Ovary (tissue), 9 donors: Measurements from ENCODE around the gene CDC42EP4. TPM values are rescaled to one million over a fixed set of nuclear protein-coding genes. Genes with fewer than 3 reads are reported as not detected.

Experiments used
- DNase-seq, 5 donors: peaks; one replicate each; pipeline ENCODE4 v3.0.0-alpha.2; 2019 to 2020
- H3K27ac ChIP-seq, 2 donors: fragments of 200-600 bp; one replicate each; pipeline versions ENCODE4 v1.5.1 to v1.8.0; 2019 to 2022
- H3K27me3 ChIP-seq: fragments of 200-600 bp; one replicate; pipeline ENCODE4 v1.8.0; 2022
- H3K36me3 ChIP-seq: fragments of 200-600 bp; sonication (generic); one replicate; pipeline ENCODE4 v1.5.1; 2019
- H3K4me1 ChIP-seq: one replicate; pipeline ENCODE4 v1.8.1; 2013; ENCODE audit warnings: mild to moderate bottlenecking, moderate library complexity; ENCODE audit not compliant: insufficient read depth
- H3K4me3 ChIP-seq: fragments of 200-600 bp; sonication (generic); one replicate; pipeline ENCODE4 v1.5.1; 2017
- H3K9me3 ChIP-seq, 2 donors: fragments of 200-600 bp in 1 of 2; sonication (generic) in 1 of 2; one replicate each; pipeline versions ENCODE4 v1.5.1 to v1.8.1; 2013 to 2019; ENCODE audit warnings: mild to moderate bottlenecking in 1 of 2, moderate library complexity in 1 of 2
- EP300 ChIP-seq: sonication (generic); formaldehyde crosslinking; IDR thresholded peaks from one replicate; pipeline ENCODE4 v1.6.1; 2017; ENCODE audit warnings: antibody characterized with exemption
- POLR2A ChIP-seq: fragments of 450-650 bp; IDR thresholded peaks from one replicate; pipeline ENCODE4 v1.6.1; 2017; ENCODE audit warnings: antibody characterized with exemption, mild to moderate bottlenecking, moderate library complexity
- WGBS, 3 donors: extraction: QIAGEN DNeasy Blood & Tissue Kit in 1 of 3; methylation state at CpG; one replicate each; pipeline versions ENCODE4 v1.1.5 to v1.1.7; 2013 to 2017; 5-methylcytosine and 5-hydroxymethylcytosine counted together
- intact Hi-C, 4 donors: fragments of 100-400 bp; cut with DNase I; formaldehyde crosslinking; loops; one replicate each; pipeline versions ENCODE4 v1.11.0 to v1.15.1; 2022 to 2023
- polyA plus RNA-seq, 2 donors: library from polyadenylated mRNA; stranded (reverse); fragments of 200-250 nt in 1 of 2; fragments of 350-450 nt in 1 of 2; fragmentation: Illumina TruSeq in 1 of 2; extraction: RNeasy Lipid Tissue Mini Kit (QIAGEN cat#74804) in 1 of 2; gene quantifications; one replicate each; pipeline ENCODE4 v1.2.3, GENCODE V29; 2013 to 2014
- total RNA-seq, 7 donors: library from RNA; depleted of rRNA in 2 of 7; stranded (reverse); fragments of >200 nt in 2 of 7; fragmentation: NEBNext Ultra II Directional in 3 of 7; extraction: Animal tissue kit (Norgen Biotek cat#: 25700) in 3 of 7; gene quantifications; one replicate each; pipeline versions ENCODE4 v1.1.0 to v1.2.4, GENCODE V29; 2016 to 2023
- TF ChIP-seq, protein P1 (sequence below), 3 donors: fragments of 450-650 bp in 2 of 3; fragments of 200-600 bp in 1 of 3; IDR thresholded peaks; one replicate each; pipeline versions ENCODE4 v1.5.1 to v1.8.0; 2016 to 2022; ENCODE audit warnings: antibody characterized with exemption in 3 of 3, mild to moderate bottlenecking in 1 of 3
- donor health status: DM: no; HTN: no; CAD: no; lungs with moderate emphysema.
- donor health status: DM: no; HTN: no; CAD: no.
- donor health status: Bipolar disorder and iron deficiency.
- donor health status: DM: yes; HTN: yes; CAD: no.
- donor health status: DM: no; HTN: no; CAD: no.
- donor health status: DM: yes; HTN: yes; CAD: no.

Gene CDC42EP4
- total and polyA plus RNA-seq, 9 donors, result 59.0 to 171 (median 106) TPM

DNA sequence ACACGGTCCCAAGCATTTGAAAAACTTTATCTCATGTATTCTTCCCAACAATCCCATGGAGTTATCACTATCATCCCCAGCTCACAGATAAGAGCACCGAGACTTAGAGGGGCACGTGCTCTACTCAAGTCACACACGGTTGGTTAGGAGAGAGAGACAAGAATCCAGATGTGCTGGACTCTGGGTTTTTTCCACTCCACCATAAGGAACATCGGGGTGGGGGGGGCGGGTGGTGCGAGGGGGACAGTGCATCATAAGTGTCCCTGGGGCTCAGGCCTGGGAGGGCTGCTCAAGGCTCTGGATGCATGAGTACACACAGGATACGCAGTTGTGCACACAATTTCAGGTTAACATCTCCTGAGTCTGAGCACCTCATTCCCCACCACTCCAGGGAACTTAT lies 7.4 kb downstream of the CDC42EP4 start:
- H3K4me3 ChIP-seq, result peak overlapping the region; percentile 33
- intact Hi-C loops, result no loop called here
- peaks cover 40% of the 10 kb centered on the region for H3K4me1 ChIP-seq
- TF ChIP-seq, protein P1, sequence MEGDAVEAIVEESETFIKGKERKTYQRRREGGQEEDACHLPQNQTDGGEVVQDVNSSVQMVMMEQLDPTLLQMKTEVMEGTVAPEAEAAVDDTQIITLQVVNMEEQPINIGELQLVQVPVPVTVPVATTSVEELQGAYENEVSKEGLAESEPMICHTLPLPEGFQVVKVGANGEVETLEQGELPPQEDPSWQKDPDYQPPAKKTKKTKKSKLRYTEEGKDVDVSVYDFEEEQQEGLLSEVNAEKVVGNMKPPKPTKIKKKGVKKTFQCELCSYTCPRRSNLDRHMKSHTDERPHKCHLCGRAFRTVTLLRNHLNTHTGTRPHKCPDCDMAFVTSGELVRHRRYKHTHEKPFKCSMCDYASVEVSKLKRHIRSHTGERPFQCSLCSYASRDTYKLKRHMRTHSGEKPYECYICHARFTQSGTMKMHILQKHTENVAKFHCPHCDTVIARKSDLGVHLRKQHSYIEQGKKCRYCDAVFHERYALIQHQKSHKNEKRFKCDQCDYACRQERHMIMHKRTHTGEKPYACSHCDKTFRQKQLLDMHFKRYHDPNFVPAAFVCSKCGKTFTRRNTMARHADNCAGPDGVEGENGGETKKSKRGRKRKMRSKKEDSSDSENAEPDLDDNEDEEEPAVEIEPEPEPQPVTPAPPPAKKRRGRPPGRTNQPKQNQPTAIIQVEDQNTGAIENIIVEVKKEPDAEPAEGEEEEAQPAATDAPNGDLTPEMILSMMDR (IDR thresholded peaks at IDR 0.05), result no peak
- TF ChIP-seq POLR2A (no peak), EP300 (no peak)
- H3K27me3 ChIP-seq, result no peaks in the 10 kb centered on the region
- WGBS, 3 donors, result 15 to 19% (median 16%) methylated on average over 8 of the region's 8 CpGs
- DNase-seq, result no peak
- H3K27ac ChIP-seq, result peak overlapping the region; percentile 83 to 95
- H3K9me3 ChIP-seq, result no peaks in the 10 kb centered on the region
- H3K36me3 ChIP-seq, result no peaks in the 10 kb centered on the region

DNA sequence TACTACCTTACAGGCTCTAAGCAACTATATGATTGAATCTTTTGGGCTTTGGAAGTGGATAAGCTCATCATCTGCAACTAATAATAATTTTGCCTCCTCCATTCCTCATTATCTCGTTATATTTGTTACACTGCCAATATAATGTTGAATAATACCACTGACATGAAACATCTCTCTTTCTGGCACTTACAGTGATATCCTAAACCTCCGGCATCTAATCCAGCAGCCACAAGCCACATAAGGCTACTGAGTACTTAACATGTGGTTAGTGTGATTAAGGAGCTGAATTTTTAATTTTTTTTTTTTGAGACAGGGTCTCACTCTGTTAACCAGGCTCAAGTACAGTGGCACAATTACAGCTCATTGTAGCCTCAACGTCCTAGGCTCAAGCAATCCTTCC lies 9.6 kb downstream of the CDC42EP4 start:
- Histone ChIP-seq H3K27ac (peak overlapping the region in 1 of 2 donors; percentile 6), H3K27me3 (no peaks in the 10 kb centered on the region), H3K4me1 (peaks cover 40% of the 10 kb centered on the region), H3K4me3 (no peak overlapping the region), H3K36me3 (no peaks in the 10 kb centered on the region), H3K9me3 (no peaks in the 10 kb centered on the region)
- WGBS, 3 donors, result 11 to 20% (median 14%) methylated on average over 3 of the region's 3 CpGs
- no peak for DNase-seq
- intact Hi-C loops, result no loop called here
- no peak for TF ChIP-seq EP300
- TF ChIP-seq POLR2A, result no peak
- TF ChIP-seq, protein P1 (IDR thresholded peaks at IDR 0.05), result no peak

DNA sequence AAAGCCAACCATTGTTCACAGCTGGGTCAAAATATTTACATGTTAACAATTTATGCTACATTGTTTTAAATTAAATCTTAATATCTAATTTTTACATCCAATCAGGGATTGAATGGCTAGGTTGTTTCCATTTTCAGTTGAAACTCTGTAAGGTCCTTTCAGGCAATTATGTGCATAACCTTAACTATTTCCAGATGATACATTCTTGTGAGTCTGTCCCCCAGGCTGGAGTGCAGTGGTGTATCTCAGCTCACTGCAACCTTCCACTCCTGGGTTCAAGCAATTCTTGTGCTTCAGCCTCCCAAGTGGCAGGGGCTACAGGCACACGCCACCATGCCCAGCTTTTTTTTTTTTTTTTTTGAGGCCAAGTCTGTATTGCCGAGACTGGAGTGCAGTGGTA lies 10.4 kb downstream of the CDC42EP4 start:
- intact Hi-C loops, result no loop called here
- WGBS, 3 donors, result 61 to 90% (median 85%) methylated on average over 2 of the region's 2 CpGs
- TF ChIP-seq POLR2A, result no peak
- TF ChIP-seq EP300, result no peak
- TF ChIP-seq, protein P1 (IDR thresholded peaks at IDR 0.05), result no peak
- Histone ChIP-seq H3K4me1 (peaks cover 33% of the 10 kb centered on the region), H3K9me3 (no peaks in the 10 kb centered on the region), H3K4me3 (no peak overlapping the region), H3K27ac (no peak overlapping the region), H3K27me3 (no peaks in the 10 kb centered on the region), H3K36me3 (no peaks in the 10 kb centered on the region)
- no peak for DNase-seq

DNA sequence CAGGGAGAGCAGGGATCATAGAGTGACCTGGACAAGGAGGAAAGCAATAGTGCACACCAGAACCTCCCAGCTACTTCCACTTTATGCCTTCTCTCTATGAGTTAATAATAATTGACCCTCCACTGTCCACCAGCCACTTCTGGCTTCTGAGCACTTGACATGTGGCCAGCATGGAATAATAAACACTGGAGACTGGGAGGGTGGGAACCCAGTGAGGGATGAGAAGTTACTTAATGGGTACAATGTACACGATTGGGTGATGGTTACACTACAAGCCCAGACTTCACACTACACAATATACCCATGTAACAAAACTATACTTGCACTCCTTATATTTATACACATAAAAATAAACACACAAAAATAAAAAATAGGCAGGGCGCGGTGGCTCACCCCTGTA lies 11.4 kb downstream of the CDC42EP4 start:
- intact Hi-C loops, result no loop called here
- no peaks in the 10 kb centered on the region for H3K27me3 ChIP-seq
- DNase-seq, result no peak
- peaks cover 24% of the 10 kb centered on the region for H3K4me1 ChIP-seq
- 78 to 89% (median 80%) methylated on average over 3 of the region's 3 CpGs for WGBS, 3 donors
- no peak for TF ChIP-seq EP300
- TF ChIP-seq POLR2A, result no peak
- TF ChIP-seq, protein P1 (IDR thresholded peaks at IDR 0.05), result no peak
- no peak overlapping the region for H3K4me3 ChIP-seq
- H3K27ac ChIP-seq, result no peak overlapping the region
- no peaks in the 10 kb centered on the region for H3K36me3 ChIP-seq
- no peaks in the 10 kb centered on the region for H3K9me3 ChIP-seq
